GM21576 (cell line): ENCODE measurements around the gene SLC22A31.

Experiments
- ATAC-seq: cut with Tn5 transposase; IDR thresholded peaks from one replicate; pipeline ENCODE4 v1.9.1; 2021; ENCODE audit warnings: mild to moderate bottlenecking, moderate library complexity; ENCODE audit not compliant: unreplicated experiment

SLC22A31 gene

GRCh38 chr16:89179656-89180315 is 20.6 kb downstream of the SLC22A31 start:
- no peak for ATAC-seq

DNA sequence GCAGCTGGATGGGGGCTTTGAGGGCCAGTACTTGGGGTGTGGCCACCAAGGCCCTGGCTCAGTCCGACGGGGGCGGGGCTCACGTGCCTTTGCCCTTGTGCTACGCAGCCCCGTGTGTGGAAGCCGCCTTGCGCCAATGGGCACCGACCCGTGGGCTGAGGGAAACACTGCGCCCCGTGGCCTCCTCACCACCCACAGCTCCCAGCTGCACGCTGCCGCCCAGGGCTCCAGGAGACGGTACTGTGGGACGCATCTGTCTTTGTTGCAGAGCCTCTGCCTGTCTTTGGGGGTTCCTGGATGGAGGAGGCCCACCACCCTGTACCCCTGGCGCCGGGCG is 21.2 kb downstream of the SLC22A31 start:
- no peak for ATAC-seq

- no peak for ATAC-seq
These were observed 21.7 kb downstream of the SLC22A31 start for GRCh38 chr16:89178453-89179147.

DNA sequence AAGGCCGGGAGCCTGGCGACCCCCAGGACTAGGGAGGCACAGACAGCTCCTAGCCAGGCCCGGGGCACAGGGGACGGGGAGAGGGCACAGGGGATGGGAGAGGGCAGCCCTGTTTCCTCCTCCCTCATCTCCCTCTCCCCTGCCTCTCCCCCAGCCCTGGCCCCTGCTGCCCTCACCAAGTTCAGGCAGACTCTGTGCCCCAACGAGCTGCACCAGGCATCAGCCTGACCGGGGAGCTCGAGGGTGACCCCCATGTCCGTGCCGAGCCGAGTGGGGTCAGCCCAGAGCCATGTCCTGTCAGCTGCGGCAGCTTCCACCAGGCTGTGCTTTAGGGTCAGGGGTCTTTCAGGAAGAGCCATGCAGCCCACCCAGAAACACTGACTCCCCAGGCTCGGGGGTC is 22.8 kb downstream of the SLC22A31 start:
- no peak for ATAC-seq

GRCh38 chr16:89176717-89177116 is 23.6 kb downstream of the SLC22A31 start:
- no peak for ATAC-seq

- ATAC-seq, result no peak
These were observed 24.1 kb downstream of the SLC22A31 start for GRCh38 chr16:89176147-89176690.

DNA sequence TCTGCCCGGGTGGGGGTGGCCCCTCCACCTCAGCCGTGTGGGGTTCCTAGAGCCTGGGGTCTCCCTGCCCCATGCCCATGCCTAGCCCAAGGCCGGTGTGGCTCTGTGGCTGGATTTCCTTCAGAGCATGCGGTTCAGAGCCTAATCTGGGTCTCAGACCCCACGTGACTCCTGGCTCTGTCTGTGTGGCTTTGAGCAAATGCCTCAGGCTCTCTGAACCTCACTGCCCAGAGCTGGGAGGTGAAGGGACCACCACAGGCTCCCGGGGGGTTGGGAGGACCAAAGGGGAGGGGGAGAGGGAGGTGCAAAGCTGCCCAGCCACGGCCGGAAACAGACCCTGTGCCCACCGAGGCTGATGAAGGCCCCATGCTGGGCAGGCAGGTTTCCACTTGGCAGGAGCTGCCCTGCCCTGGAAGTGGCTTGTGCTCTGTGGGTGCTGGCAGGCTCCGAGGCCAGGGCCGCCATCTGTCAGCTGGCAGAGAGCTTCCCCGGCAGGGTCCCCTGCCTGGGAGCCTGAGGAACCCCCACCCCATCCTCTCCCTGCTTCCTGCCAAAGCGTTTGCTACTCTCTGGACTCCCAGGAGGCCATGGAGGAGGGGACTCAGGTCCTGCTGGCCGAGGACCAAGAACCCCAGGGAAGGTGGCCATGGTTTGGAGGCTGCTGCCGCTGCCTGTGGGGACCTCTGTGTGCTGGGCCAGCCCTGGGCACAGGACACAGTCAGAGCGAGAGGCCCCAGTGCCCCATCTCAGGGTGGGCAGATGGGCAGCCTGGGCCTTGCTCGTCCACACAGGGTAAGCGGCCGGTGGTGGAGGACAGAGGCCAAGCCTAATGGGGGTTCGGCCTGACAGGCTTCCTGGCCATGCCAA is 24.8 kb downstream of the SLC22A31 start:
- ATAC-seq, result no peak

GRCh38 chr16:89174877-89175276 is 25.5 kb downstream of the SLC22A31 start:
- no peak for ATAC-seq

GRCh38 chr16:89174055-89174827 is 26.1 kb downstream of the SLC22A31 start:
- ATAC-seq, result no peak

DNA sequence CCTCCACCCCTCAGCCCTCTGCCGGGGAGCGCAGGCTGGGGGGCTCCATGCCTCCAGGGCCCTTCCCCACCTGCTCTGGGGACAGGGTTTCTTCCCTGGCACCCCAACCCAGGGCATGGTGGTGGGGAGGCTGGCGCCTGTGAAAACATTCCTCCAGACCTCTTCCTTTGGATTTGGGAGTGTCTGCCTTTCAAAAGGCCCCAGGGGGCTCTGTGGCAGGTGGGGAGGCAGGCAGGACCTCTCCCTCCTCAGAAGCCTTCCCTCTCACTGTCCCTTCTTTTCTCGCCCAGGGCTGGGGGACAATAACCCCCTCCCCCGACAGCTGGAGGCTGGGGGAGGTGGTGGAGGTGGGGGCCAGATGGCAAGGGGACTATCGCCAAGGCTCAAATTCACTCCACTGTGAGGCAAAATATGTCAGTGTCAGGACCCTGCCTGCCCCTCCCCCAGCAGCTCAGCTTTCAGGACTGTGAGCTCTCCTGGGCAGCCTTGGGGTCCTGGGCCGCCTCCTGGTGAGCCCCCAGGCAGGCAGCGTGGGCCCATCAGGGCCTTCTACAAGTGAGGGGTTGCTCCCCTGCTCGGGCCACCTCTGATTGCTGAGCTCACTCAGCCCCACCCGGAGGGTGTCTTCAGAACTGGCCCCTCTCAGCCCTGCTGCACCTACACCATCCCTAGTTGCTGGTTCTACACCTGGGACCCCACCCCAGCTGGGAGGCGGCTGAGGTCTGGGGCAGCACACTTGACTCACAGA is 27.0 kb downstream of the SLC22A31 start:
- ATAC-seq, result no peak

- ATAC-seq, result no peak
These were observed 27.7 kb downstream of the SLC22A31 start for GRCh38 chr16:89172528-89173173.

DNA sequence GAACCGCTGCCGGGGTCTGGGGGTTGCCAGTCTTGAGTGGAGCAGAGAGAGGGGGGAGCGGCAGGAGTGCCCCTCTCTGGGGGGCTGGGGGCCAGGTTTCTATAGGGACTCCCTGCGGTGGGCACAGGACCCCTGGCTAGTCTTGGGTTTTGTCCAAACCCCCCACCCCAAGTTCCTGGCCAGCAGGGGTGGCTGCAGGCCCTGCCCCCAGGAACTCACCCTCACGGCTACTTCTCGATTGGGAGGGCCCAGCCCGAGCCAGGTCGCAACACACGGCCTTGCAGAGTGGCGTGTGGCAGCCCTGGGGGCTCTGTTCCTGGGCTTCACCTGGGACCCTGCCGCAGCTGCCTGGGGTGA is 28.2 kb downstream of the SLC22A31 start:
- no peak for ATAC-seq

- ATAC-seq, result peak; percentile 74
These were observed 28.8 kb downstream of the SLC22A31 start, which contains the start of gene CDH15 for GRCh38 chr16:89171216-89172170. Gene CDH15, plus strand, starts transcription at chr16:89171748. Its CDS starts 84 bp downstream, at chr16:89171832.

DNA sequence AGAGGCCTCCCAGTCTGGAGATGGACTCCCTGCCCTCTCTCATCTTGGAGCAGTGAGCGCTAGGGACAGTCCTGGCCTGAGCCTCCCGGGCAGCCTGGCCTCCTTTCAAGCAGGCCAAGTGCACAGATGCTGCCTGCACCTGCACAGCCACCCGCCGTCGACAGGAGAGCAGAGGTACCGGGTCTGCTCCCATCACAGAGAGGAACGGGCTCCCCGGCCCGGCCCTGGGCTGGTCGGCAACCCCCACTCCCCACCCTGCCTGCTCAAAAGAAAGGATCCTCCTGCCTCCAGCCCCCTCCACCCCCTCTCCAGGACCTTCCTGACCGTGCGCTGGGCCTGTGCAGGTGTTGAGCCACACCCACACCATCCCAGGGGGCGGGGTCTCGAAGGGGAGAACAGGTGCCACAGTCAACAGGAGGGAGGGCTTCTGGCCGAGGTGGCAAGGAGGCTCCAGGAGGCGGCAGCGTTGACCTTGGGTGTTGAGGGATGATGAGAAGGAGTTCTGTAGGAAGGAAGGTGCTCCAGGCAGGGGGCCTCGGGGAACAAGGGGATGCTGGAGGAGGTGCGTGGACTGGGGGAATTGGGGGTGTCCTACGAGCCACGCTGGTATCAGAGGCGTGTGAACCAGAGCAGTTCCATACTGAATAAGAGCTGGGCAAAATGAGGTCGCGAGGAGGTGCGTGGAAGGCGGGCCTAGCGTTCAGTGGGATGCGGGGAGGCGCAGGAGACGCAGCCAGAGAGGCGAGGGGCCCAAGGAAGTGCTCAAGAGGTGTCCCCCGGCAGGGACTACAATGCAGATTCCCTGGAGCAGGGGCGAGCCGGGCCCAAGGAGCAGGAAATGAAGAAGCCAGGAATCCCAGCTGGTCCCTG is 29.8 kb downstream of the SLC22A31 start:
- peak; percentile 7 for ATAC-seq

DNA sequence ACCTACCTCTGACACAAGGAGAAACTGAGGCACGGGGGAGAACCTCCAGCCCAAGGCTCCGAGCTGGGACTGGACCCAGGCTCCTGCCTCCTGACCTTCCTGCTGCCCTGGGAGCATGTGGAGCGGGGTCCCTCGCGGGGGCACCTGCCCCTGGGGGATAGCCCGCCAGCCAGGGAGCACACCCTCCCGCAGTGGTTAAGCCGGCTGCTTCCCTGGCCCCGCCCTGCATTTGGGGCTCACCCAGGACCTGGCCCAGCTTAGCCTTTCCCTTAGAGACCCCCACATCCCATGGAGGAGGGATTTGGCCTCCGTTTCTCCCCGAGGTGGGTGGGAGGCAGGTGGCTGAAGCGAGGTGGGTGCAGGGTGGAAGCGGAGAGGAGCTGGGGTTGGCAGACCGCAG is 30.6 kb downstream of the SLC22A31 start:
- no peak for ATAC-seq

GRCh38 chr16:89168381-89169189 is 31.8 kb downstream of the SLC22A31 start:
- ATAC-seq, result no peak
